C4-2B (cell line): ENCODE data around the gene BDH1.
"Not testable (repeated sequence)": the region's sequence is repeated elsewhere in the genome, so short reads cannot be mapped to it uniquely, and the experiment has no call there.

Experiments used
- H3K27ac ChIP-seq: fragments of 450-650 bp; 2 replicates; pipeline ENCODE4 v1.5.1; 2017
- CTCF ChIP-seq: fragments of 450-650 bp; conservative IDR thresholded peaks from 2 replicates; pipeline ENCODE4 v1.5.1; 2017; ENCODE audit warnings: mild to moderate bottlenecking
- ZFX ChIP-seq: fragments of 450-650 bp; IDR thresholded peaks from 2 replicates; pipeline ENCODE4 v1.6.1; 2017

BDH1 gene

GRCh38 chr3:197575362-197575761 is 19.6 kb upstream of the BDH1 start:
- H3K27ac ChIP-seq = no peak overlapping the region
- TF ChIP-seq ZFX (no peak), CTCF (no peak)

GRCh38 chr3:197574396-197574991 is 18.7 kb upstream of the BDH1 start:
- H3K27ac ChIP-seq = not testable (repeated sequence)

GRCh38 chr3:197573048-197573767 is 17.4 kb upstream of the BDH1 start:
- TF ChIP-seq CTCF = no peak
- no peak for TF ChIP-seq ZFX
- no peak overlapping the region for H3K27ac ChIP-seq

GRCh38 chr3:197571880-197572172 is 16.1 kb upstream of the BDH1 start:
- not testable (repeated sequence) for H3K27ac ChIP-seq

- H3K27ac ChIP-seq = not testable (repeated sequence)
These were observed 15.5 kb upstream of the BDH1 start for GRCh38 chr3:197571074-197571879.

GRCh38 chr3:197569433-197569832 is 13.7 kb upstream of the BDH1 start:
- H3K27ac ChIP-seq = not testable (repeated sequence)

- no peak overlapping the region for H3K27ac ChIP-seq
- TF ChIP-seq ZFX (no peak), CTCF (no peak)
These were observed 12.3 kb upstream of the BDH1 start for GRCh38 chr3:197567904-197568681.

- not testable (repeated sequence) for H3K27ac ChIP-seq
These were observed 10.4 kb upstream of the BDH1 start for GRCh38 chr3:197566155-197566554.

- no peak for TF ChIP-seq ZFX
- no peak for TF ChIP-seq CTCF
- H3K27ac ChIP-seq = no peak overlapping the region
These were observed 8.5 kb upstream of the BDH1 start for GRCh38 chr3:197564097-197564843.
